DND-41 (cell line): ENCODE measurements around the gene ANKS1B.

ENCODE experiments used
- CTCF ChIP-seq: IDR thresholded peaks from 2 replicates; pipeline ENCODE4 v1.5.1; 2012; ENCODE audit warnings: borderline replicate concordance, low read length, moderate library complexity, mild to moderate bottlenecking; ENCODE audit not compliant: poor library complexity, severe bottlenecking; ENCODE audit errors: extremely low read depth
- EZH2 ChIP-seq: IDR thresholded peaks from 3 replicates; pipeline ENCODE4 v1.6.1; 2012; ENCODE audit warnings: borderline replicate concordance, low read depth, mild to moderate bottlenecking, moderate library complexity, low read length, inconsistent platforms; ENCODE audit not compliant: severe bottlenecking

GRCh38 chr12:99388671-99389195 lies 596.0 kb downstream of the ANKS1B start:
- no peak for TF ChIP-seq CTCF
- no peak for TF ChIP-seq EZH2
